Measurements from ENCODE around the gene MAPKAPK3. TPM values are rescaled to one million over a fixed set of nuclear protein-coding genes. Genes with fewer than 3 reads are reported as not detected.

MAPKAPK3 gene
- total RNA-seq, 1 experiment from 2014 or later = 88.2 TPM

- DNase-seq = no peak
- H3K27me3 ChIP-seq (ENCODE audit: insufficient read depth, low read depth) = no peaks in the 10 kb centered on the region
- H3K4me1 ChIP-seq (replicated peaks; ENCODE audit: insufficient read depth) = no peaks in the 10 kb centered on the region
- intact Hi-C loops (cut with micrococcal nuclease; ENCODE audit: unreplicated experiment) = no loop called here
- peaks cover 9% of the 10 kb centered on the region; the same call in 1 of the 2 replicates for H4K20me1 ChIP-seq (ENCODE audit: insufficient read depth)
- H2AFZ ChIP-seq = no peak overlapping the region
- no peaks in the 10 kb centered on the region for H3K9me2 ChIP-seq (ENCODE audit: insufficient read depth)
- no peak overlapping the region for H3K27ac ChIP-seq
- CTCF ChIA-PET = interaction anchor here (0.6 kb wide), 1 partner anchor 649 kb away, joined by 6 read pairs; no protein-coding TSS in a partner anchor
- no peaks in the 10 kb centered on the region for H3K9me3 ChIP-seq (ENCODE audit: insufficient read depth, low read depth)
- TF ChIP-seq CTCF (conservative IDR thresholded peaks at IDR 0.05) (no peak), EZH2 (IDR thresholded peaks at IDR 0.05; ENCODE audit: low read depth) (no peak)
- POLR2A ChIA-PET (ENCODE audit: unreplicated experiment) = no interaction called here
- H3K4me2 ChIP-seq = no peak overlapping the region
- H3K79me2 ChIP-seq (ENCODE audit: low read depth) = peaks cover 23% of the 10 kb centered on the region
- BruUV-seq (replicated peaks) = no TSS peak
- no peaks in the 10 kb centered on the region for H3K36me3 ChIP-seq (ENCODE audit: low read depth)
- H3F3A ChIP-seq (ENCODE audit: insufficient read depth, low read depth) = no peaks in the 10 kb centered on the region
- H3K4me3 ChIP-seq = no peak overlapping the region
These were observed 79.3 kb downstream of the MAPKAPK3 start for GRCh38 chr3:50696276-50696675.

- CTCF ChIA-PET = no interaction called here
- H3K36me3 ChIP-seq (ENCODE audit: low read depth) = no peaks in the 10 kb centered on the region
- no peaks in the 10 kb centered on the region for H3F3A ChIP-seq (ENCODE audit: insufficient read depth, low read depth)
- TF ChIP-seq CTCF (conservative IDR thresholded peaks at IDR 0.05) (no peak), EZH2 (IDR thresholded peaks at IDR 0.05; ENCODE audit: low read depth) (no peak)
- no peak overlapping the region for H3K4me2 ChIP-seq
- POLR2A ChIA-PET (ENCODE audit: unreplicated experiment) = interaction anchor here (0.5 kb wide), 1 partner anchor 26 kb away, joined by 5 read pairs; no protein-coding TSS in a partner anchor
- peaks cover 24% of the 10 kb centered on the region for H3K79me2 ChIP-seq (ENCODE audit: low read depth)
- H3K27ac ChIP-seq = no peak overlapping the region
- intact Hi-C loops (cut with micrococcal nuclease; ENCODE audit: unreplicated experiment) = no loop called here
- no peak for DNase-seq
- no peaks in the 10 kb centered on the region for H3K9me2 ChIP-seq (ENCODE audit: insufficient read depth)
- H2AFZ ChIP-seq = no peak overlapping the region
- H4K20me1 ChIP-seq (ENCODE audit: insufficient read depth) = peaks cover 9% of the 10 kb centered on the region; the same call in 1 of the 2 replicates
- BruUV-seq (replicated peaks) = no TSS peak
- H3K4me3 ChIP-seq = no peak overlapping the region
- no peaks in the 10 kb centered on the region for H3K4me1 ChIP-seq (replicated peaks; ENCODE audit: insufficient read depth)
- no peaks in the 10 kb centered on the region for H3K27me3 ChIP-seq (ENCODE audit: insufficient read depth, low read depth)
- no peaks in the 10 kb centered on the region for H3K9me3 ChIP-seq (ENCODE audit: insufficient read depth, low read depth)
These were observed 81.3 kb downstream of the MAPKAPK3 start for GRCh38 chr3:50698269-50698668.

Small RNAs within 50 kb of the gene (microRNA-seq; reads per million reads assigned to microRNA genes)
- 18.2 reads per million, percentile 29 among the genes with 10 or more reads in this experiment for gene MIR4787 (ENCODE audit: borderline number of aligned reads, borderline replicate concordance)

Other genes with a start within 250 kb of the MAPKAPK3 start
- not detected in 2 replicates for gene CACNA2D2, start 113.5 kb upstream of the MAPKAPK3 start, total RNA-seq (2021)
- 7.4 and 7.5 TPM in 2 replicates for gene C3orf18, start 49.4 kb upstream of the MAPKAPK3 start, total RNA-seq (2021)
- gene HEMK1, start 47.6 kb upstream of the MAPKAPK3 start, total RNA-seq (2021) = 20.6 and 24.2 TPM in 2 replicates
- gene CISH, start 5.4 kb upstream of the MAPKAPK3 start, total RNA-seq (2021) = 2.7 and 3.2 TPM in 2 replicates
- 15.2 and 16.9 TPM in 2 replicates for gene DOCK3, start 57.8 kb downstream of the MAPKAPK3 start, total RNA-seq (2021)